Ammon's horn (tissue), 1 donor: Measurements from ENCODE around the gene PHF14.
"Not testable (repeated sequence)": the region's sequence is repeated elsewhere in the genome, so short reads cannot be mapped to it uniquely, and the experiment has no call there.

Source experiments
- DNase-seq: peaks from one replicate; pipeline ENCODE4 v3.0.0-alpha.2; 2016; ENCODE audit warnings: low spot score

Gene PHF14

DNA sequence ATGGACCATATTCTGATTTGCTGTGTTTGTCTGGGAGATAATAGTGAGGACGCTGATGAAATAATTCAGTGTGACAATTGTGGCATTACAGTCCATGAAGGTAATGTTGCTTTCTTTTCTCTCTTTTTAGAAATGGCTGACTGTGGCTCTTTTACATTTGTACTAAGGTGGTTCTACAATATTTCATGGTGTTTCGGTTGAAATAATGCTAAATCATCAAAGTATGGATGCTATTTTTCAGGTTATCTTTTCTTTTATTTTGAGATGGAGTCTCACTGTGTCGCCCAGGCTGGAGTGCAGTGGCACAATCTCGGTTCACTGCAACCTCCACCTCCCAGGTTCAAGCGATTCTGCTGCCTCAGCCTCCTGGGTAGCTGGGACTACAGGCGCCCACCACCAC lies 17.1 kb downstream of the PHF14 start:
- not testable (repeated sequence) for DNase-seq

DNA sequence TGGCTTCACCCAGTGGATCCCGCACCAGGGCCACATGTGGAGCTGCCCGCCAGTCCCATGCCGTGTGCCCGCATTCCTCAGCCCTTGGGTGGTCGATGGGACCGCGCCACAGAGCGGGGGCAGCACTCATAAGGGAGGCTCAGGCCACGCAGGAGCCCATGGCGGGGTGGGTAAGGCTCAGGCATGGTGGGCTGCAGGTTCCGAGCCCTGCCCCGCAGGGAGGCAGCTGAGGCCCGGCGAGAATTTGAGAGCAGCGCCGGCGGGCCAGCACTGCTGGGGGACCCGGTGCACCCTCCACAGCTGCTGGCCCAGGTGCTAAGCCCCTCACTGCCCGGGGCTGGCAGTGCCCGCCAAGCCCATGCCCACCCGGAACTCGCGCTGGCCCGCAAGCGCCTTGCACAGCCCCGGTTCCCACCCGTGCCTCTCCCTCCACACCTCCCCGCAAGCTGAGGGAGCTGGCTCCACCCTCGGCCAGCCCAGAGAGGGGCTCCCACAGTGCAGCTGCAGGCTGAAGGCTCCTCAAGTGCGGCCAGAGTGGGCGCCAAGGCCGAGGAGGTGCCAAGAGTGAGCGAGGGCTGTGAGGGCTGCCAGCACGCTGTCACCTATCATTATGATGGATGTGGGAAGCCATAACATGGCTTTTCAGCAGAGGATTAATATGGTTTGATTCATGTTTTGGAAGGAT lies 22.0 kb downstream of the PHF14 start:
- DNase-seq, result not testable (repeated sequence)

DNA sequence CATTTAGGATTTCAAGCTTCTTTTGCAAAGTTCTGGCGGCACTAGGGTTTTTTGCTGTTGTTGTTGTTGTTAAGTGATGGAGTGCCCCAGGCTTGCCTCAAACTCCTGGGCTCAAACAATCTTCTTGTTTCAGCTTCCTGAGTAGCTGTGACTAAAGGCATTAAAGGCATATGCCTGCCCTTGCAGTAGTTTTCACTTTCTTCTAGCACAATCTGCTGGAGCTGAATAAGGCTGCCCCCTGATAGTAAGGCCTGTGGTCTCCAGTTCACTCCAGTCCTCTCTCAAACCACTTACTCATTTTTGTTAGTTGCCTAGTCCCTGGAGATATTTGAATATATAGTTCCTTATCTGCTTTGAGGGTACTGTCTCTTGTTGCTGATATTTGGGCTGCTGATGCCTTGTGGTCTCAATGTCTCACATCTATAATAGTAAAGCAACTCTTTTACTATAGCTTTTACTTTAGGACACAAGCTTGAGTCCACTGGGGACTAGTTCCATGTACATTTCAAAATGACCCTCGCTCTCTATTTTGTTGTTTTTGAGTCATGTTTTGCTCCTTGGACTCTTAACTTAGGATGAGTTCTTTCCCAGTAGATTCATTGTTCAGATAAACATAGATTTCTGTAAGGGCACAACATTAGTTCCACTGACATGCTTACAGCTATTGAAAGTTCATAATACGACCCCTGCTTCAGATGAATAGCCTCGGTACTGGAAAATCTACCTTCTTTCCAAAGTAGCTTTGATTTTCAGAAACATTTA lies 25.5 kb downstream of the PHF14 start:
- no peak for DNase-seq

DNA sequence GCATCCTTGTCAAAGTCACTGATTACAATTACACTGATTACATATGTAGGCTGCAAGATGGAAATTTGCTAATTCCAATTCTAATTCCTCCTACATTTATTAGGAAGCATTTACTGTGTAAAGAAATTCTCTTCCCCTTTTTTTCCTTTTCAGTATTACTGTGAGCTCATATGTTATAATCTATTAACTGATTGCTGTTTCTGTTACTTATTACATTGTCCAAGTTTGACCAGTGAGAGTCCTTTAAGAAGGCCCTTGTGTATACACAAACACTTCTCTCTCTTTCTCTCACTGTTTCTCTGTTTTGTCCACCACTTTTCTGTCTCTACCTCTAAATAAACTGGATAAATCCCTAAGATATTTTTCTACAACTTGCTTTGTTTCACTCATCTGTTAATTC lies 31.5 kb downstream of the PHF14 start:
- DNase-seq, result no peak

DNA sequence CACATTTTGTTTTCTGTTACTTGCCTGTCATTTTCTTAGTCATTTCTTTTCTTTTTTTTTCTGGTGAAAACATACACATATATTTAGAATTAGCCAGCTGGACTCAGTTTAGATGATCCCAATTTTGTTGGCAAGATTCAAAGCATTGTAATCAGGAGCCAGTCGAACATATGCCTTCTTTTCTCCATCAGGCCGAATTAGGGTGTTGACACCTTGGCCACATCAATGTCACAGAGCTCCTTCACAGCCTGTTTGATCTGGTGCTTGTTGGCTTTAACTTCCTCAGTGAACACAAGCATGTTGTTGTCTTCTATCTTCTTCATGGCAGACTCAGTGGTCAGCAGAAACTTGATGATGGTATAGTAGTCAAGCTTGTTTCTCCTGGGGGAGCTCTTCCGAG lies 32.6 kb downstream of the PHF14 start:
- DNase-seq, result no peak

DNA sequence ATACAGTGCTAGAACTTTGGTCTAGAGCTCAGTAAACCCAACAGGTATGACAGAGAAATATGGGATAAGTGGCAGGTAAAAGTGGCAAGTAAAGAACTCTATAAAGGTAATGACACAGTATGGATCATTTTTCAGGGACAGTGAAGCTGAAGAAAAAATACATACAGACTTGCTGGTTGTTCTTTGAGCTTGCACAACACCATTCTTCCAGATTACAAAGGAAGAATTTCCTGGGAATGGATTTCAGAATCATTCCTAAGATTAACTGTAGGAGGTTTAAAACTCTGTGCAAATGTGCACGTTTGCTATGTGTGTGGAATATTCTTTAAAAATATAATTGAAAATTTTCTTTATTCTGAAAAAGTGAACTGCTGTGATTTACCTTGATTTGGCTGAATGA lies 36.0 kb downstream of the PHF14 start:
- no peak for DNase-seq

DNA sequence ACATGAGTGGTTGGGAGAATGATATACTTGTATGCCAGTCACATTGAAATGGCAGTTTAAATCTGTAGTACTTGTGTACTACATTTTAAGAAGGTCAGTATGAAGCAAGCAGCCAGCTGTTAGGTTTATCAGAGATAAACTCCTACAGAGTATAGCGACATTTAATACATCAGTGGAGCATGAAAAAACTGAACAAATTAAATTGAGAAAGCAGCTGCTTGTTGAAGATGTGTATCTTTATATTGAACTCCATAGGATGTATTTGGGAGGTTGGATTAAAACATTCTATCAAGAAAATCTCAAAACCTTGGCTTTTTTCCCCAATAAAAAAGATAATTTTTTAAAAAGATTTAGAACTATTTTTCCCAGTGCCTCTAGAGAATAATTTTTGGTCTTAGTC lies 47.8 kb downstream of the PHF14 start:
- no peak for DNase-seq

DNA sequence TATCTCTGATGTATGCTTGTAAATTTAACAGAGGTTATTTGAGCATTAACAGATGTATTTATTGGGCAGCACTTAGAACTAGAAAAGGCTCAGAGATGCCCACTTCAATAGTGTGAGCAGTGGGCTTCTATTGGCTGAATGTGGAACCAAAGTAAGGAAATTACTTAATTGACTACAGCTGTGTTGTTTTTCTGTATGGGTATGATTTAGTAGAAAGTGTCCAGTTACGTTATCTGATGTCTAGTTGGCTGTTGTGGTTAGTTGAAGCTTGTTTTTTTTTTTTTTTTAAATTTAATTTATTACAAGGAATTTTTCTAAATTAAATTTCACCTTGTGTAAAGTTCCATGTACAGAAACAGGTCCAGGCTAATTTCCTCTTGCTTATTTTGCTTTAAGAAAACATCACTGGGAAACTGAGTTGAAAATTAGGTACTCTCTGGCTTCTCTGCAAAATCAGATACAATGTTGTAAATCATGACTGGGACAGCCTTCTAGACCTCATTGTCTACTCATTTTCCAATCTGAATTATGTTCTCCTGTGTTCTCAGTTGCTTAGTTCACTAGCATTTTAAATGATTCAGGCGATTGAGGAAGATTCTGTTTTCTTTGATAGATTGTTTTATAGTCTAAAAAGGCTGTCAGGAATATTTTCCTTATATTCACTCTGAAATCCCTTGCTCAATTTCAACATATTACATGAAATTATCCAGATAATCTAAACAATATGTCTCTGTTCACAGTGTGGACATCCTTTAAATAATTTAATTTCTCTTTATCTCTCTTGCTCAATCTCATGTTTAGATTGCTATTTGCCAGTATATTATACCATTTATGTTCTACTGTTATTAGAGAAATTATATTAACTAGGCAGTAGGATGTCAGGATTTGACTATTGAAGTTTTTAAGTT lies 53.0 kb downstream of the PHF14 start:
- no peak for DNase-seq

DNA sequence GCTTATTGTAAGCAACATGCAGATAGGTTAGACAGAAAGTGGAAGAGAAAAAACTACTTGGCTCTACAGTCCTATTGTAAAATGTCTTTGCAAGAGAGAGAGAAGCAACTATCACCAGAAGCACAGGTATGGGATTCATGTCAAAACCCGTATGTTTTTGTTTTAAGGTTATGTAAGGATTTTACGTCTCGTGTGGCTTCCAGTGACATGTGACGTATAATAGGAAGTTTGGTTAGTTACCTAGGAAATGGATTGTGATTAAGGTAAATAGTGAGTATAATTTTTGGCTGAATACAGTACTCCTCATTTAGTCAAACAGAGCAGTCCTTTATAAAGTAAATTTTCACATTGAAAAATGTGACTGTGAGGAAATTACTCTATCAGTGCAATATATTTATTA lies 62.0 kb downstream of the PHF14 start:
- no peak for DNase-seq

DNA sequence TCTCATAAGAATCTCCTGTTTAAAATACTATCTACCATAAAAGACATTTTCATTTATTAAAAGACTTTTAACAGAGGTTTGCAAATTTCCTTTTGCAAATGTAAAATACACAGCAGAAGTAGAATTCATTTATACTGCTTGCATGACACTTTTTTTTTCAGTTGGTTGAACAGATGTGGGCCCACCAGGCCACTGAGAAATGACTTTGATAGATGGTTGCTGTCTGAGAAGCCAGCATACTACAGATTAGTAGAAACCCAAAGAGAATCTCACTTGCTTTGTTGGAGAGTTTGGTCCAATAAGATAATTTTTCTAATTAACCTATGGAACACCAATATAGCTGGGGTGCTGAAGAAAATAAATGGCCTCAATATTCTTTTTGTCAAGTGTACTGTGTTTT lies 66.3 kb downstream of the PHF14 start:
- no peak for DNase-seq

DNA sequence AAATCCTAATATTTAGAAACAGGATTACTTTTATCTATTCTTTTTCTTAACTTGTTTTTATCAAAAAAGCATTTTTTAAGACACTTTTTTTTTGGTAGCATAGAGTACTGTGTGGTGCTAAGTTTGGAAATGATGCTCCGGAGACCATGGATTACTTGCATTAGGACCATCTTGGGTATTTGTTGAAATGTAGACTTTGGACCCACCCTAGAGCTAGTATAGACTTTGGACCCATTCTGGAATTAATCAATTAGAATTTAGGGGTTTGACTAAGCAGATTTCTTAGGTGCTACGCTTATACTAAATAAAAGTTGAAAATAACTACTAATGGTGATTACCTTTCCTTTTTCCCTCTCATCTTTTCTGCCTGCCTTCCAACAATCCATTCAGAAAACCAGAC lies 80.4 kb downstream of the PHF14 start:
- no peak for DNase-seq

DNA sequence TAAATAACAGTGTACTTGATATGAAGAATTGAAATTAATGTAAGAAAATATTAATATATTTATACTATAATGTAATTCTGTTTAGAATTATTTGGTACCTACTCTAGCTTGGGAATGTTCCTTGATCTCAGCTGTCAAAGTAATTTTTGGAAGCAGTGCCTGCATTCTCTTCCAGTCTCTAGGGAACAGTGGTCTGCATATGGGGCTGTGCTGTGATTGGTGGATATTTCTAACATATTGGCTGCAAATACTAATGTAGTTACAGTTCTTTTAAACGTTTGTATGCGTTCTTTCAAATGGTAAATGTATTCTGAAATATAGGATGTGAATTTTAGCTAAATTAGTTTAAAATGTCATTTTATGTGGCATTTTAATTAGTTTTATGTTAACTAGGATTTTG lies 87.2 kb downstream of the PHF14 start:
- no peak for DNase-seq

DNA sequence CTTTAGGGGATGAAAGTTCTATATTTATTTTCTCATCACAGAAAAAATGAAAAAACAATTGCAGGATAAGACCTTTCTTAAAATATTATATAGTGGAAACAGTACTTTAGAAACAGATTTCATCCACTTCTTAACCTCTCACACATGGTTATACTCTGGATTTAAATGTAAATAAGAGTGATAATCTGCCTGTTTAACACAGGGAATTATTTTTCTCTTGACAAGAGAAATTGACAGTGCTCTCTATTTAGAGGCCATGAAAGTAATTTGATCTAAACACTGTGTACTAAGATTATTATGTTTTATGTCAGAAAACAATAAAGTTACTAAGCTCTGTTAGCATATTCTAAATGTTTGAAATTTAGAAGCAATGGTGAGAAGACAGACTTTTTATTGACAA lies 88.4 kb downstream of the PHF14 start:
- DNase-seq, result no peak

DNA sequence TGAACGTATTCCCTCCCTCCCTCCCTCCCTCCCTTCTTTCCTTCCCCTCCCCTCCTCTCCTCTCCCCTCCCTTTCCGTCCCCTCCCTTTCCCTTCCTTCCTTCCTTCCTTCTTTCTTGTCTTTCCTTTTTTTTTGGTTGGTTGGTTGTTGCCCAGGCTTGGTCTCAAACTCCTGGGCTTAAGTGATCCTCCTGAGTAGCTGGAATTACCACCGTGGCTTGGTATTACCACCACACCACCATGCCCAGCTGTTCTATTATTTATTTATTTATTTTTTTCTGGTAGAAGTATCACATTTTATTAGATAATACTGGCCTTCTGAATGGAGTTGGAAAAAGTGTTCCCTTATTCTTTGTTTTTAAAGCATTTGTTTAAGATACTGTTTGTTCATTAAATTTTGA lies 95.9 kb downstream of the PHF14 start:
- DNase-seq, result no peak

DNA sequence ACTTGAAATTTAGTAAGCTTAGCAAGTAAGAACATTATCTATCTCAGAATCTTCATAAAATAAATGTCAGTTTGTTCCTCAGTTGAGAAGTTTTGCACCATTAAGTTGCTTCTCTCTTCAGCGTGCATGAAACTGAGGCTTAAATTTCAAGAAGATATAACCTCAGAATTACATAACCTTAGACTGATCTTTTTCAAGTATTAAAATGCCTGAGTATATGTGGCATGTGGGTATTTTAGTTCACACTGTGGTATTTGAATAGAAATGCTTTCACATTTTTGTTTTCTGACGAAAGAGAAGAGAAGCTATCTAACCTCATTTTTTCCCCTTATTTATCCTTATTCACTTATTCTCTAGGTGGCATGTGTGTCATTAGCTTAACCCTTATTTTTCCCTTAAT lies 104.1 kb downstream of the PHF14 start:
- DNase-seq, result no peak

DNA sequence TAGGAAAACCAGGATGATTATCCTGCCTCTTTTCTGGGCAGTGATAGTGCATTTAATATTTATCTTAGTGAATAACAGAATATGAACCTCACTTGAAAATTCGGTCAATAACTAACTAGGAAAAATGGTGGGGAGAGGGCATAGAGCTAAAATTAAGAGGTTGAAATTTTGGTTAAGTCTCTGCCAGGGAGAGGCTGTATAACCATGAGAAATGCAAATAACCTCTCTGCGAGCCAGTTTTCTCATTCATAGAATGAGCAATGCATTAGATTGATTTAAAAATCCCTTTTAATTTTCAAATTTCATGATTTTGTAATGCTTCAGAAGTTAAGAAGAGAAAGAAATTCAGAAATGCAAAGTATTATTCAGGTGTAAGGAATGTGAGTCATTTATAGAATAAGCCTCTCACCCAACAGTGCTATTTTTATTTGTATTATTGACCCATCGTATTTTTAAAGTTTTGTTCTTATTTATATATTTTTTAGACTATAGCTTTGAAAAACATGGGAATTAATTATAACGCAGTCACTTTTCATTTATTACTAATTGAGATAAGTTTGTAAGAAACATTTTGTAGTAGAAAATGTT lies 104.7 kb downstream of the PHF14 start:
- no peak for DNase-seq

DNA sequence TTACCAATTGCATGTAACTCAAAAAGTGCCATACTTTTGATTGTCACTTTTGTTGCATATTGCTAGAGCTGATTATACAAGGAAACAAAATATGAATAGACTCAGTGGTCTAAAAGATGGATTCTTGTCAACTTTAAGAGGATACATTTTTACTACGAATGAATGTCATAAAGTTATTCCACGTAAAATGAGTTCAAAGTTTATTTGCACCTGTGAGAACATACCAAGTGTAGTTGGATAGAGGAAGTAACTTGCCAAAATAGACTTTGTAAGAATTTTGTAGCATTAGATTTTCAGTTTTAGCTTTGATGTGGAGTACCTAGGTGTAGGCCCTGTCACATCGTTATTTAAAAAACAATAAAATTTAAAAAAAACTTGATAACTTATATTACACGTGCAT lies 106.2 kb downstream of the PHF14 start:
- no peak for DNase-seq

DNA sequence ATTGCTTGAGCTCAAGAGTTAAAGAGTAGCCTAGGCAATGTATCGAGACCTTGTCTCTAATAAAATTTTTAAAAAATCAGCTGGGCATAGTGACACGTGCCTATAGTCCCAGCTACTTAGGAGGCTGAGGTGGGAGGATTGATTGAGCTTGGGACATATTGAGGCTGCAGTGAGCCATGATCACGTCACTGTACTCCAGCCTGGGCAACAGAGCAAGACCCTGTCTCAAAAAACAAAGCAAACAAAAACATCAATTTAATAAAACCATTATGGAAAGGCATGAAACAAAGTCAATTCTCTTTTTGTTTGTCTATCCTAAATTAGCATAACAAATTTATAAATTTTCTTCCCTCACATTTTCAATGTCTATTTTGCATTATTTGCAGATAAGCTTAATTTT lies 108.4 kb downstream of the PHF14 start:
- DNase-seq, result no peak

DNA sequence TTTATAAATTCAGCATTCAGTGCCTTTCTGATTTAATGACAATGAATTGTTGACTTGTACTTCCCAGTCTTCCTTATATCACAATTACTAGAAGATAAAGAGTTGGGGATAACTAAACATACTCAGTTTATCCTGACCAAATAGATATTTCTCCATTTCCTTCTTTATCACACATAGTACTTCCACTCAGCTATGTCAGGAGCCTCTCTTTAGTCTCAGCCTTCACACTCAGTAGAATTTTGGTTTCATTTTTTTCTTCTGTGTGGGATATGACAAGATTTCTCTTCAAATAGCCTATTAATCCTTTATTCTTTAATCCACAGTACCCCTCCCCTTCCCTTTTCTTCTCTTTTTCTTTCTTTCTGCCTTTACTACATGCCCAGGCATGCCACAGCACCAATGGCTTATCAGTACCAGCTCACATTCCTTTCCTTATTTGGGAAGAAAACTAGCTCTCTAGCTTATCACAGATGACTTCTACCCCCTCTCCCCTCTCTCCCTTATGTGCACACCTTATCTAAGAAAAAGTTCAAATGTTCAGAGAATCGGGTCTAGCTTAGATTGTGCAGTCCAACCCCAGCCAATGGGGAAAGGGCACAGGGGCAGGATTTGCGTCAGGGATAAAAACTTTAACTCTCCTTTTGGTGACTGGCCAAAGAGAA lies 109.0 kb downstream of the PHF14 start:
- no peak for DNase-seq

DNA sequence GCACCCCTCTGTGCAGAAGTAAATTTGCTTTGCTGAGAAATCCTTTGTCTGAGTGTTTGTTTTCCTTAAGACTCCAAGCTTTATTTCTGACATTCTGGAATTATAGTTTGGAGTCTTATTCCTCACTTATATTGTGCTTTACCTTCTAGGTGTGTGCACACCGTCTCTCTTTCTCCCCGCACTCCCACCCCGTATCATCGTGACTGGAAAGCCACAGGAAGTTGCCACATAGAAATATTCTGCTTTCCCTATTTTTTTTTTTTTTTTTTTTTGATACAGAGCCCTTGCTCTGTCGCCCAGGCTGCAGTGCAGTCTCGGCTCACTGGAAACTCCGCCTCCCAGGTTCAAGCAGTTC lies 109.5 kb downstream of the PHF14 start:
- no peak for DNase-seq

DNA sequence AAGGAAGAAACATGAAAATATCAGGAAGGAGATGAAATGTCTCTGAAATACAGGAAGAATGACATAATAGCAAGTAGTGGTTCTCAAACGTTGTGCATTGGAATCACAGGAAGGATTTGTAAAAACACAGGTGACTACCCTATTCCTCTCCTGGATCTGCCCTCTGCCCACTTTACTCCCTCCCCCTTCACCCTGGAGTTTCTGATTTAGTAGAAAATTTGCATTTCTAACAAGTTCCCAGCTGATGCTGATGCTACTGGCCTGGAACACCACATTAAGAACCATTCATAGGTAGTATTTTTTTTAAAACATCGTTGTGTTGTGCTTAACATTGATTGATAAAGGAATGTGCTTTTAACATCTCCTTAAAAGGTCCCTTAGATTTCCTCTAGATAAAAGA lies 130.9 kb downstream of the PHF14 start:
- DNase-seq, result no peak

DNA sequence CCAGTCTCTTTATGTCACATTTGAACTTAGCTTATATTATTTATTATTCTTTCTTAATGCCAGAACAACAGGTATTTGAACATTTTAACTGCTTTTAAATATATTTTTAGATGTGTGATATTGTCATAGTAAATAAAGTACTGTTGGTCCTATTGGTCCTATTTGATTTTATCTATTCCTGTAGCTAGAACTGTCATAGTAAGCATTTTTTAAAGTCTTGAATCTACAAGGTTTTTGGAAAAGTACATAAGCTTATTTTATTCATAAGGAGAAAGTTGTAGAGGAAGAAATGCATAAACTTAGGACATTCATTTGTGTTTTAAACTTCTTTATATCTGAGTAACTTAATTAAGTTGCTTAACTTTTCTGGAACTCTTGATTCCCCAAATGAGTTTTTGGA lies 136.0 kb downstream of the PHF14 start:
- no peak for DNase-seq
